Measurements from ENCODE around the gene LARP4B.

Gene LARP4B

GRCh38 chr10:803041-803741, 128.3 kb downstream of the LARP4B start:
- POLR2A ChIA-PET = interaction anchor here (1.1 kb wide), 1 partner anchor 184 kb away, joined by 3 read pairs; no protein-coding TSS in a partner anchor
- CTCF ChIA-PET = interaction anchor here (1.3 to 2.1 kb wide), 3 partner anchors 9 to 292 kb away, joined by 3 to 5 read pairs (median 5); no protein-coding TSS in a partner anchor
- TF ChIP-seq CTCF (IDR thresholded peaks at IDR 0.05; ENCODE audit: insufficient read depth, low read length, missing control alignments) = no peak
- DNase-seq (ENCODE audit: low read depth, low spot score) = no peak
- no peak overlapping the region for H3K4me3 ChIP-seq (ENCODE audit: low read depth, low read length)

- DNase-seq (ENCODE audit: low read depth, low spot score) = no peak
- no peak overlapping the region for H3K4me3 ChIP-seq (ENCODE audit: low read depth, low read length)
- POLR2A ChIA-PET = interaction anchor here (1.1 kb wide), 1 partner anchor 185 kb away, joined by 3 read pairs; no protein-coding TSS in a partner anchor
- CTCF ChIA-PET = interaction anchor here (1.3 to 1.5 kb wide), 2 partner anchors 8 to 14 kb away, joined by 3 to 5 read pairs; no protein-coding TSS in a partner anchor
- no peak for TF ChIP-seq CTCF (IDR thresholded peaks at IDR 0.05; ENCODE audit: insufficient read depth, low read length, missing control alignments)
Observed at GRCh38 chr10:802506-802905, 129.0 kb downstream of the LARP4B start.

GRCh38 chr10:797179-797578, 134.3 kb downstream of the LARP4B start:
- ChIA-PET CTCF (interaction anchor here (3.3 kb wide), 1 partner anchor 287 kb away, joined by 22 read pairs; no protein-coding TSS in a partner anchor), POLR2A (no interaction called here)
- H3K4me3 ChIP-seq (ENCODE audit: low read depth, low read length) = no peak overlapping the region
- DNase-seq (ENCODE audit: low read depth, low spot score) = no peak
- TF ChIP-seq CTCF (IDR thresholded peaks at IDR 0.05; ENCODE audit: insufficient read depth, low read length, missing control alignments) = no peak

GRCh38 chr10:796233-796632, 135.3 kb downstream of the LARP4B start:
- ChIA-PET POLR2A (no interaction called here), CTCF (interaction anchor here (1.2 to 3.3 kb wide), 3 partner anchors 11 to 289 kb away, joined by 3 to 22 read pairs (median 10); no protein-coding TSS in a partner anchor)
- TF ChIP-seq CTCF (IDR thresholded peaks at IDR 0.05; ENCODE audit: insufficient read depth, low read length, missing control alignments) = no peak
- no peak for DNase-seq (ENCODE audit: low read depth, low spot score)
- H3K4me3 ChIP-seq (ENCODE audit: low read depth, low read length) = no peak overlapping the region

GRCh38 chr10:794382-794956, 137.0 kb downstream of the LARP4B start:
- no peak overlapping the region for H3K4me3 ChIP-seq (ENCODE audit: low read depth, low read length)
- ChIA-PET POLR2A (no interaction called here), CTCF (interaction anchor here (0.5 to 3.3 kb wide), 7 partner anchors 8 to 289 kb away, joined by 3 to 22 read pairs (median 4); no protein-coding TSS in a partner anchor)
- no peak for DNase-seq (ENCODE audit: low read depth, low spot score)
- peak; percentile 40 for TF ChIP-seq CTCF (IDR thresholded peaks at IDR 0.05; ENCODE audit: insufficient read depth, low read length, missing control alignments)

GRCh38 chr10:792792-793100, 138.8 kb downstream of the LARP4B start:
- no peak for TF ChIP-seq CTCF (IDR thresholded peaks at IDR 0.05; ENCODE audit: insufficient read depth, low read length, missing control alignments)
- ChIA-PET POLR2A (no interaction called here), CTCF (interaction anchor here (0.7 to 5.9 kb wide), 3 partner anchors 8 to 281 kb away, joined by 3 to 86 read pairs (median 3); no protein-coding TSS in a partner anchor)
- no peak for DNase-seq (ENCODE audit: low read depth, low spot score)
- no peak overlapping the region for H3K4me3 ChIP-seq (ENCODE audit: low read depth, low read length)

Measured in AG04449 (cell line).